Fibroblast of pulmonary artery (primary cell): ENCODE measurements around the gene LY6G6C.
"Not testable (repeated sequence)": the region's sequence is repeated elsewhere in the genome, so short reads cannot be mapped to it uniquely, and the experiment has no call there.

Experiments used
- DNase-seq: peaks from one replicate; pipeline ENCODE4 v3.0.0-alpha.2; 2010; ENCODE audit warnings: low read depth
- H3K4me3 ChIP-seq: replicated peaks from 2 replicates; pipeline ENCODE4 v1.5.1; 2011; ENCODE audit warnings: low read depth, mild to moderate bottlenecking, control low read depth, low read length, moderate library complexity
- TF ChIP-seq, protein P1 (sequence below): IDR thresholded peaks from 2 replicates; pipeline ENCODE4 v1.5.1; 2011; ENCODE audit warnings: mild to moderate bottlenecking, control low read depth, low read length, inconsistent platforms; ENCODE audit errors: missing control alignments

LY6G6C gene

DNA sequence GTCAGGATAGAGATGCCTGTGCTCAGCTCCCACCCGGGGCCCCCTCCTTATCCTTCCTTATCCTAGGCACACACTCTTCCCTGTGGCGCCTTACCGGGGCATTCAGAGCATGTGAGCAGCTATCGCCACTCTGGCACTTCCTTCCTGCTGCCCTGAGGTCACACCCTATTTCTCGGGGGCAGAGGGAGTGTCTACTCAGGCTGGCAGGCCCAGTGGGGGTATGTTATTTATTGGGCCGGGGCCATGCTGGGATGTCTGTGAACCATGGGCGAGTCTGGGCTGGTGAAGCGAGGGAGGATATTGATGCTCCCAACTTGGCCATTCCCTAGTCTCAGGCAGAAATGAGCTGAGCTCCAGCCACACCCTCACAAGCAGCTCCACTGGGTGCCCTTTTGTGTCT, 10.3 kb downstream of the LY6G6C start:
- TF ChIP-seq, protein P1, sequence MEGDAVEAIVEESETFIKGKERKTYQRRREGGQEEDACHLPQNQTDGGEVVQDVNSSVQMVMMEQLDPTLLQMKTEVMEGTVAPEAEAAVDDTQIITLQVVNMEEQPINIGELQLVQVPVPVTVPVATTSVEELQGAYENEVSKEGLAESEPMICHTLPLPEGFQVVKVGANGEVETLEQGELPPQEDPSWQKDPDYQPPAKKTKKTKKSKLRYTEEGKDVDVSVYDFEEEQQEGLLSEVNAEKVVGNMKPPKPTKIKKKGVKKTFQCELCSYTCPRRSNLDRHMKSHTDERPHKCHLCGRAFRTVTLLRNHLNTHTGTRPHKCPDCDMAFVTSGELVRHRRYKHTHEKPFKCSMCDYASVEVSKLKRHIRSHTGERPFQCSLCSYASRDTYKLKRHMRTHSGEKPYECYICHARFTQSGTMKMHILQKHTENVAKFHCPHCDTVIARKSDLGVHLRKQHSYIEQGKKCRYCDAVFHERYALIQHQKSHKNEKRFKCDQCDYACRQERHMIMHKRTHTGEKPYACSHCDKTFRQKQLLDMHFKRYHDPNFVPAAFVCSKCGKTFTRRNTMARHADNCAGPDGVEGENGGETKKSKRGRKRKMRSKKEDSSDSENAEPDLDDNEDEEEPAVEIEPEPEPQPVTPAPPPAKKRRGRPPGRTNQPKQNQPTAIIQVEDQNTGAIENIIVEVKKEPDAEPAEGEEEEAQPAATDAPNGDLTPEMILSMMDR, result no peak
- DNase-seq, result no peak
- no peak overlapping the region for H3K4me3 ChIP-seq

DNA sequence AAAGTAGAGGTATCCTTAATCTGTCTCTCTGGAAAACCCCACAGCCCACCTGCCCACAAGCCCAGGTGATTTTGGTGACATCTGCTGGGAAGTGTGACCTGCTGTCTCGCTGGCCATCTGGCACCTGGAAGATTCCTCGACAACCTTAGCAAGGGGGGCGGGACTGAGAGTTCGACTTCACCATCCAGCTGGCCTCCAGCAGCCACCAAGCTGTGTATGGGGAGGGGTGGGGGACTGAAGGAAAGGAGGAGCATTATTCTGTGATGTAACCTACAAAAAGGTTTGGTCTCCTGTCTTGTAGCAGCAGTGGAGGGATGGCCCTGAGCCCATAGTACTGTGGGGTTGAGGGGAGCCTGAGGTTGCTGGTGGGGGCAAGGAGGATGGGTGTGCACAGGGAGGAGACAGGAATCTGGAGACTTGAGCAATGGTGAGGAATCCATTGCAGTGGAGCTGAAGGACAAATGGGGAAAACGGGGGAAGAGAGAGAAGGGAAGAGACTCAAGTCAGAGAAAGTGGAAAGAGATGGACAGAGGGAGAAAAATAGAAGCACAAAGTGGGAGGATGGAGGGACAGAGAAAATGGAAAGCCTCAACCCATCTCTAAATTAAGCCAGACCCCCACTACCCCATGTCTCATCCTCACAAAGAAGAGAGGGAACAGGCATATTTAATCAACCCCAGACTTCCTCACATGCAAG, 10.9 kb downstream of the LY6G6C start:
- DNase-seq, result no peak
- no peak overlapping the region for H3K4me3 ChIP-seq

DNA sequence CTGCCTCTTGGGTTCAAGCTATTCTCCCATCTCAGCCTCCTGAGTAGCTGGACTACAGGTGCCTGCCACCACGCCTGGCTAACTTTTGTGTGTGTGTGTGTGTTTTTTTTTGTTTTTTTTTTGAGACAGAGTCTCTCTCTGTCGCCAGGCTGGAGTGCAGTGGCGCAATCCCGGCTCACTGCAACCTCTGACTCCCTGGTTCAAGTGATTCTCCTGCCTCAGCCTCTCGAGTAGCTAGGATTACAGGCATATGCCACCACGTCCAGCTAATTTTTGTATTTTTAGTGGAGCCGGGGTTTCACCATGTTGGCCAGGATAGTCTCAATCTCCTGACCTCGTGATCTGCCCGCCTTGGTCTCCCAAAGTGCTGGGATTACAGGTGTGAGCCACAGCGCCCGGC, 12.4 kb downstream of the LY6G6C start:
- not testable (repeated sequence) for DNase-seq, H3K4me3 ChIP-seq

More for the DNA sequence above, 10.9 kb downstream of the LY6G6C start:
- TF ChIP-seq, protein P1, result no peak

DNA sequence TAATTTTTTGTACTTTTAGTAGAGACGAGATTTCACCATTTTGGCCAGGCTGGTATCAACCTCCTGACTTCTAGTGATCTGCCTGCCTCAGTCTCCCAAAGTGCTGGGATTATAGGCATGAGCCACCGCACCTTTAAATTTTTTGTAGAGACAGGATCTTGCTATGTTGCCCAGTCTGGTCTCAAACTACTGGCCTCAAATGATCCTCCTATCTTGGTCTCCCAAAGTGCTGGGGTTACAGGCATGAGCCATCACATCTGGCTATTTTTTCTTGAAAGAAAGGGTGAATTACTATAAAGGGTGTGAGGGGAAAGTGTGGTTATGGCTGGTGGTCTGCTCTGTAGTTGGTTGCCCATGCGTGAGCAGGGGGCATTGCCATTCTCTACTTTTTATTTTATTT, 13.3 kb downstream of the LY6G6C start:
- TF ChIP-seq, protein P1, result no peak
- DNase-seq, result no peak
- no peak overlapping the region for H3K4me3 ChIP-seq

DNA sequence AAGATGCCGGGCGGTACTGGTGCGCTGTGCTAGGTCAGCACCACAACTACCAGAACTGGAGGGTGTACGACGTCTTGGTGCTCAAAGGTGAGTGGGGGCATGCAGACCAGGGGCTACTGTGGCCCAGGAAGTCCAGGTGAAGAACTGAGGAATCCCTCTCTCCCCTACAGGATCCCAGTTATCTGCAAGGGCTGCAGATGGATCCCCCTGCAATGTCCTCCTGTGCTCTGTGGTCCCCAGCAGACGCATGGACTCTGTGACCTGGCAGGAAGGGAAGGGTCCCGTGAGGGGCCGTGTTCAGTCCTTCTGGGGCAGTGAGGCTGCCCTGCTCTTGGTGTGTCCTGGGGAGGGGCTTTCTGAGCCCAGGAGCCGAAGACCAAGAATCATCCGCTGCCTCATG, 13.8 kb downstream of the LY6G6C start:
- no peak overlapping the region for H3K4me3 ChIP-seq
- no peak for DNase-seq
- TF ChIP-seq, protein P1, result no peak

DNA sequence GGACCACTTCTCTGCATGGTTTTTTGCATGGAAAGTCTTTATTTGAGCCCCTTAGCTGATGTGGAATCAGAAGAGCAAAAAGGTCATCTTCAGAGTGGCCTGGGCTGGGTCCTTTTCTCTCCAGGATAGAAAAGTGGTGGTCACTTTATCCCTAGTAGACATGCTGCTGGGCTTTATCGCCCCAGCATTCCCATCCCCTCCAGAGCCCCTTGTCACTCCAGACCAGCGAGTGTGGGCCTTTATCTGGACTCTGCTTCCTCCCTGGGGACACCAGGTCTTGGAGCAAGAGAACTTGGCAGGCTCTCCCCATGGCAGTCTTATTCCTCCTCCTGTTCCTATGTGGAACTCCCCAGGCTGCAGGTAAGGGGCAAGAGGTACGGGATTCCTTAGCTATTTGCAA, 14.9 kb downstream of the LY6G6C start, which contains the start of gene LY6G6F:
LY6G6F (plus strand) TSS at position 268 of the 400 bp plus-strand sequence; CDS start at position 309, 41 bp downstream.
- H3K4me3 ChIP-seq, result no peak within 1 kb of the TSS
- DNase-seq, result peak; percentile 39
- TF ChIP-seq, protein P1, result no peak

DNA sequence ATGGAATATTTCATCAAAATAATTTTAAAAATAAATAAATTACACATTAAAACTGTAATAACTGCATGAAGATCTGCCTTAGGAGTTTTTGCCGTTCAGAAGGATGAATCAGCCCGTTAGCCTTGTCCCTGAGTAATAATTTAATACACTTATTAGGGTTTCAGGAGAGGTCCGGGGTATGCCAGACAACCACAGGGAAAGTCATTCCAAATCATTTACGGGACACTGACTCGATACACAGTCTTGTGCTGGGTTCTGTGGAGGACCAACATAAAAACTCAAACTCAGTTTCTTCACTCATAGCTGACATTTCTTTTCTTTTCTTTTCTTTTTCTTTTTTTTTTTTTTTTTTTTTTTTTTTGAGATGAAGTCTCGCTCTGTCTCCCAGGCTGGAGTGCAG, 15.6 kb downstream of the LY6G6C start:
- H3K4me3 ChIP-seq, result no peak overlapping the region
- no peak for DNase-seq
- TF ChIP-seq, protein P1, result no peak
